ENCODE data around the gene TSPAN13. TPM values are rescaled to one million over a fixed set of nuclear protein-coding genes. Genes with fewer than 3 reads are reported as not detected.
A peak's percentile ranks its signal among the peaks of the same experiment; 100 is the strongest.

Gene TSPAN13
- total RNA-seq, 1 experiment from 2014 or later, result 208 TPM

DNA sequence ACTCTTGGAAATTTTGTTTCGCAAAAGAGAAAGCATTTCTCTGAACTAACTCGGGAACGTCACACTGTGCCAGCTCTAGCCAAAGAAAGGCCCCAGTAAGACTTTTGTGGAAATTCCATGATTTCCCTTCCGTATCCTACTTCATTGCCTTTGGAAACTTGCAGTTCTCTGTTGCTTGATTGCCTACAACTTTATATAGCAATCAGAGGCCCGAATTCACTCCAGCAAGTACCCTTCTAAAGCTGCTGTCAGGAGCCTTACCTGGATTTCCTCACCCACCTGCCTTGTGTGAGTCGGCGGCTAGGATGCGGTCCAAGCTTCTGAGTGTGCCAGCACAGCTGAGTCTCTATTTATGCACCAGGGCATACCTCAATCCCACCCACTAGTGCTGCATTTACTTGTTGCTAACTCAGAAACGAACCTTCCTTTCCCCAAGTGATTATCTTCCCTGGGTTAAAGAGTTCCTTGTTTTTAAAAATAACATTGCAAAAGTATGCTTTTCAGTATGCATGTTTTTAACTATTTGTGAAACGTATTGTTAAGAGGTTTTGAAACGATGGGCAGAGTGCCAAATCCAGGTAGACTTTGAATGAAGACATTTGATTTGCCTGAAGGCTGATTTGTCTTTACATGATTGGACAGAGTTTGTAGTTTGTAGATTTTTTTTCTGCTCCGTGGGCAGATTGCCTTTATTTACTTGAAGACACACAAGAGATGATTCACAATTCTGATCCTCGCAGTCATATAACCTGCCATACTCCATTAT, 51.3 kb downstream of the TSPAN13 start, which contains the start of gene AGR2:
Gene AGR2 (minus strand): TSS at position 326 of the 766 bp plus-strand sequence. CDS start 3,203 bp downstream, outside the sequence.
- intact Hi-C loops (cut with micrococcal nuclease; ENCODE audit: unreplicated experiment), result loop anchor here (1.0 to 5.0 kb wide), 2 partner anchors 42 to 492 kb away; partner anchors contain the start of gene AHR
- Histone ChIP-seq H3K4me3 (ENCODE audit: low read depth, low read length) (peak within 1 kb of the TSS; percentile 42), H3K36me3 (ENCODE audit: control insufficient read depth, insufficient read depth, low read length) (peaks cover 6% of the 10 kb centered on the region), H3K27me3 (replicated peaks; ENCODE audit: control insufficient read depth, insufficient read depth, low read length) (no peaks in the 10 kb centered on the region), H3K9me3 (no peaks in the 10 kb centered on the region), H3K4me1 (peaks cover 56% of the 10 kb centered on the region)
- H3K27me3 Mint-ChIP-seq (ENCODE audit: insufficient read depth, unreplicated experiment), result no peaks in the 10 kb centered on the region
- H3K4me1 Mint-ChIP-seq (ENCODE audit: low read depth, unreplicated experiment), result peaks cover 35% of the 10 kb centered on the region
- H3K36me3 Mint-ChIP-seq (ENCODE audit: insufficient read depth, unreplicated experiment), result peaks cover 8% of the 10 kb centered on the region
- H3K9me3 Mint-ChIP-seq (ENCODE audit: unreplicated experiment), result peaks cover 8% of the 10 kb centered on the region
- H3K27ac Mint-ChIP-seq (ENCODE audit: unreplicated experiment), result peak within 1 kb of the TSS; percentile 92
- peak within 1 kb of the TSS; percentile 74 for H3K4me3 Mint-ChIP-seq (ENCODE audit: unreplicated experiment)
- peak; percentile 61 to 74 for DNase-seq
- TF ChIP-seq, protein P1, sequence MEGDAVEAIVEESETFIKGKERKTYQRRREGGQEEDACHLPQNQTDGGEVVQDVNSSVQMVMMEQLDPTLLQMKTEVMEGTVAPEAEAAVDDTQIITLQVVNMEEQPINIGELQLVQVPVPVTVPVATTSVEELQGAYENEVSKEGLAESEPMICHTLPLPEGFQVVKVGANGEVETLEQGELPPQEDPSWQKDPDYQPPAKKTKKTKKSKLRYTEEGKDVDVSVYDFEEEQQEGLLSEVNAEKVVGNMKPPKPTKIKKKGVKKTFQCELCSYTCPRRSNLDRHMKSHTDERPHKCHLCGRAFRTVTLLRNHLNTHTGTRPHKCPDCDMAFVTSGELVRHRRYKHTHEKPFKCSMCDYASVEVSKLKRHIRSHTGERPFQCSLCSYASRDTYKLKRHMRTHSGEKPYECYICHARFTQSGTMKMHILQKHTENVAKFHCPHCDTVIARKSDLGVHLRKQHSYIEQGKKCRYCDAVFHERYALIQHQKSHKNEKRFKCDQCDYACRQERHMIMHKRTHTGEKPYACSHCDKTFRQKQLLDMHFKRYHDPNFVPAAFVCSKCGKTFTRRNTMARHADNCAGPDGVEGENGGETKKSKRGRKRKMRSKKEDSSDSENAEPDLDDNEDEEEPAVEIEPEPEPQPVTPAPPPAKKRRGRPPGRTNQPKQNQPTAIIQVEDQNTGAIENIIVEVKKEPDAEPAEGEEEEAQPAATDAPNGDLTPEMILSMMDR (IDR thresholded peaks at IDR 0.05; ENCODE audit: insufficient read depth in 1 of 2, low read depth in 1 of 2, low read length in 1 of 2, severe bottlenecking in 1 of 2, unreplicated experiment in 1 of 2), result no peak
- POLR2A ChIA-PET, result no interaction called here
- no TSS peak for BruUV-seq (replicated peaks)
- CTCF ChIA-PET, result interaction anchor here (1.0 to 2.0 kb wide), 3 partner anchors 46 to 110 kb away, joined by 3 to 7 read pairs (median 4); no protein-coding TSS in a partner anchor

DNA sequence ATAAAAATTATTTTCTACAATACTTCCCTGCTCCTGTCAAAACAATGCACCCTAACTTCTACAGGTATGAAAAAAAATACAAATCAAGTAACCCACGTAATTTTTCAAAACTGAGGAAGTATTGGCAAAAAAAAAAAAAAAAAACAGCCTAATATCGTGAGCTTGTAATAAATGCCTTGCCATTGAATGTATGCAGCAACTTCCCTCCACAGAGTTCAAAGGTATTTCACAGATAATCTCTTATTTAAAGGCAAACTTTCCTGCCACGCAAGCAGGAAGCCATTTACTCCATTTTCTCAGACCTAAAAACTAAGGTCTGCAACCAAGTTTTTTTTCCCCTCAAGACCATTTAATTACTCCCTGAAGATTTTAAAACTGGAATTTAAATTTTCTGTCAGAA, 51.9 kb downstream of the TSPAN13 start:
- intact Hi-C loops (cut with micrococcal nuclease; ENCODE audit: unreplicated experiment), result no loop called here
- Mint-ChIP-seq H3K36me3 (ENCODE audit: insufficient read depth, unreplicated experiment) (peaks cover 8% of the 10 kb centered on the region), H3K4me1 (ENCODE audit: low read depth, unreplicated experiment) (peaks cover 41% of the 10 kb centered on the region), H3K4me3 (ENCODE audit: unreplicated experiment) (peak overlapping the region; percentile 74), H3K9me3 (ENCODE audit: unreplicated experiment) (peaks cover 8% of the 10 kb centered on the region), H3K27me3 (ENCODE audit: insufficient read depth, unreplicated experiment) (no peaks in the 10 kb centered on the region), H3K27ac (ENCODE audit: unreplicated experiment) (peak overlapping the region; percentile 92)
- CTCF ChIA-PET, result interaction anchor here (0.6 to 1.0 kb wide), 4 partner anchors 19 to 111 kb away, joined by 3 to 4 read pairs (median 4); no protein-coding TSS in a partner anchor
- no peaks in the 10 kb centered on the region for H3K9me3 ChIP-seq
- DNase-seq, result no peak
- H3K27me3 ChIP-seq (replicated peaks; ENCODE audit: control insufficient read depth, insufficient read depth, low read length), result no peaks in the 10 kb centered on the region
- peaks cover 62% of the 10 kb centered on the region for H3K4me1 ChIP-seq
- H3K36me3 ChIP-seq (ENCODE audit: control insufficient read depth, insufficient read depth, low read length), result peaks cover 1% of the 10 kb centered on the region
- peak overlapping the region; percentile 42 for H3K4me3 ChIP-seq (ENCODE audit: low read depth, low read length)
- BruUV-seq (replicated peaks), result TSS peak; percentile 83
- POLR2A ChIA-PET, result interaction anchor here (0.5 to 0.6 kb wide), 3 partner anchors 11 to 100 kb away, joined by 3 to 6 read pairs (median 4); no protein-coding TSS in a partner anchor
- TF ChIP-seq, protein P1 (IDR thresholded peaks at IDR 0.05; ENCODE audit: insufficient read depth in 1 of 2, low read depth in 1 of 2, low read length in 1 of 2, severe bottlenecking in 1 of 2, unreplicated experiment in 1 of 2), result no peak

DNA sequence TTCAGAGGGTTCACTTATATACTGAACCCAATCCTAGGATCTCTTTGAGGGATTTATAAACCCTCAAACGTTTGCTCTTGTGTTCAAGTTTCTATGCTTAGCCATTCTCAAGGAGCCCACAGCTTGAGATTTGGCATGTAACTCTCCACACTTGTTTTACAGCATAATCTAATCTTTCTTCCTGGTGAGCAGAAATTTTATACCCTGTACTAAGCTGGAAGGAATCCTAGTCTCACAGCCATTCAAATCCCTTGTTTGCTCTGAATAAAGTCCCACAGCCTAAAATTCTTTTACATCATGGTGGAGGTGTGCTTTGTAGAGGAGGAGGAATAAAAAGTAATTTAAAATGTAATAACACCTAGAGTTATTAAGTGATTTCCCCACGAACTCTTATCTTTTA, 56.6 kb downstream of the TSPAN13 start:
- TF ChIP-seq, protein P1 (IDR thresholded peaks at IDR 0.05; ENCODE audit: insufficient read depth in 1 of 2, low read depth in 1 of 2, low read length in 1 of 2, severe bottlenecking in 1 of 2, unreplicated experiment in 1 of 2), result no peak
- H3K4me1 Mint-ChIP-seq (ENCODE audit: low read depth, unreplicated experiment), result peaks cover 47% of the 10 kb centered on the region
- no peaks in the 10 kb centered on the region for H3K36me3 ChIP-seq (ENCODE audit: control insufficient read depth, insufficient read depth, low read length)
- intact Hi-C loops (cut with micrococcal nuclease; ENCODE audit: unreplicated experiment), result no loop called here
- ChIA-PET POLR2A (interaction anchor here (0.6 kb wide), 1 partner anchor 9 kb away, joined by 3 read pairs; no protein-coding TSS in a partner anchor), CTCF (interaction anchor here (1.4 kb wide), 1 partner anchor 9 kb away, joined by 3 read pairs; no protein-coding TSS in a partner anchor)
- H3K4me3 ChIP-seq (ENCODE audit: low read depth, low read length), result no peak overlapping the region
- no peak for DNase-seq
- H3K27ac Mint-ChIP-seq (ENCODE audit: unreplicated experiment), result peak overlapping the region; percentile 1
- H3K36me3 Mint-ChIP-seq (ENCODE audit: insufficient read depth, unreplicated experiment), result no peaks in the 10 kb centered on the region
- no peaks in the 10 kb centered on the region for H3K27me3 ChIP-seq (replicated peaks; ENCODE audit: control insufficient read depth, insufficient read depth, low read length)
- no peak overlapping the region for H3K4me3 Mint-ChIP-seq (ENCODE audit: unreplicated experiment)
- H3K4me1 ChIP-seq, result peaks cover 64% of the 10 kb centered on the region
- no TSS peak for BruUV-seq (replicated peaks)
- peaks cover 8% of the 10 kb centered on the region for H3K9me3 Mint-ChIP-seq (ENCODE audit: unreplicated experiment)
- no peaks in the 10 kb centered on the region for H3K27me3 Mint-ChIP-seq (ENCODE audit: insufficient read depth, unreplicated experiment)
- H3K9me3 ChIP-seq, result no peaks in the 10 kb centered on the region
